BJ (cell line): ENCODE measurements around the gene SLC47A1. TPM values are rescaled to one million over a fixed set of nuclear protein-coding genes. Genes with fewer than 3 reads are reported as not detected.

Source experiments
- CTCF ChIA-PET: fragments of 350-600 bp; formaldehyde crosslinking; extraction: SDS; loops from one replicate; lab custom pipeline; 2021; ENCODE audit warnings: antibody characterized with exemption, inconsistent platforms; lab: Yijun Ruan, JAX
- POLR2A ChIA-PET: fragments of 300-600 bp; sonication (Branson Sonifier 250); formaldehyde crosslinking; extraction: SDS; loops from one replicate; lab custom pipeline; 2021; ENCODE audit warnings: antibody characterized with exemption; lab: Charles Lee
- DNase-seq: peaks from one replicate; pipeline ENCODE4 v3.0.0-alpha.2; 2011; ENCODE audit warnings: low read depth
- H3K27me3 ChIP-seq: 2 replicates; pipeline ENCODE4 v1.6.0; 2011; ENCODE audit warnings: low read length; ENCODE audit not compliant: control insufficient read depth, insufficient read depth
- H3K36me3 ChIP-seq: 2 replicates; pipeline ENCODE4 v1.5.1; 2011; ENCODE audit warnings: low read length; ENCODE audit not compliant: control insufficient read depth, insufficient read depth
- H3K4me3 ChIP-seq: 2 replicates; pipeline ENCODE4 v1.5.1; 2011; ENCODE audit warnings: low read depth, mild to moderate bottlenecking, control low read depth, low read length
- CTCF ChIP-seq: IDR thresholded peaks from 2 replicates; pipeline ENCODE4 v1.5.1; 2011; ENCODE audit warnings: low read depth, mild to moderate bottlenecking, control low read depth, inconsistent platforms, low read length, moderate library complexity; ENCODE audit not compliant: insufficient read depth
- polyA plus RNA-seq: library from polyadenylated mRNA; depleted of rRNA; stranded (reverse); fragments of >200 nt; gene quantifications from 2 replicates; pipeline ENCODE4 v1.2.3, GENCODE V29; 2011

The SLC47A1 gene
- polyA plus RNA-seq, 1 experiment = 0.22 TPM

GRCh38 chr17:19590912-19591551, 57.4 kb downstream of the SLC47A1 start:
- DNase-seq = no peak
- CTCF ChIA-PET = no interaction called here
- H3K4me3 ChIP-seq = no peak overlapping the region
- TF ChIP-seq CTCF = no peak
- H3K36me3 ChIP-seq = no peaks in the 10 kb centered on the region
- POLR2A ChIA-PET = no interaction called here
- no peaks in the 10 kb centered on the region; the same call in 1 of the 2 replicates for H3K27me3 ChIP-seq

DNA sequence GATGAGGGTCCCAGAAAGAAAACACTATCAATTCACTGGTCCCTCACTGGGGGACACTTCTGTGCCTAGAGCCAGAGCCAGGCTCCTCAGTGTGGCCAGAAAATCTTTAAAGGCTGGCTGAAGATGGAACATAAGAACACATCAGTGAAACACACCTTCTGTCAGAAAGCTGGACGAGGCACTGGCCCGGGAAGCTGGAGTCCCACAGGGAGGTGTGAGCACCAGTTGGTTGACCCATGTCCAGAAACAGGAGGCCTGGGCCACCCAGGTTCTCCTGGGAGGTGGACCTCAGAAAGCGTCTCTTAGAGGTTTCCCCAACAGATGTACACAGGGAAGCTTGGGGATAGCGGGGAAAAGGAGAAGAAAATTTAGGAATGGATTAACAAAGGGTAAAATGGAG, 58.7 kb downstream of the SLC47A1 start:
- TF ChIP-seq CTCF = no peak
- Histone ChIP-seq H3K27me3 (peaks cover 2% of the 10 kb centered on the region; the same call in 1 of the 2 replicates), H3K36me3 (no peaks in the 10 kb centered on the region), H3K4me3 (no peak overlapping the region)
- CTCF ChIA-PET = interaction anchor here (0.9 kb wide), 1 partner anchor 50 kb away, joined by 3 read pairs; no protein-coding TSS in a partner anchor
- POLR2A ChIA-PET = no interaction called here
- no peak for DNase-seq

GRCh38 chr17:19596869-19597268, 63.2 kb downstream of the SLC47A1 start:
- ChIA-PET POLR2A (no interaction called here), CTCF (no interaction called here)
- Histone ChIP-seq H3K27me3 (0 out of 2 replicates have a peak, but pooled peaks cover 2% of the 10 kb centered on the region), H3K36me3 (no peaks in the 10 kb centered on the region), H3K4me3 (no peak overlapping the region)
- no peak for DNase-seq
- TF ChIP-seq CTCF = no peak

DNA sequence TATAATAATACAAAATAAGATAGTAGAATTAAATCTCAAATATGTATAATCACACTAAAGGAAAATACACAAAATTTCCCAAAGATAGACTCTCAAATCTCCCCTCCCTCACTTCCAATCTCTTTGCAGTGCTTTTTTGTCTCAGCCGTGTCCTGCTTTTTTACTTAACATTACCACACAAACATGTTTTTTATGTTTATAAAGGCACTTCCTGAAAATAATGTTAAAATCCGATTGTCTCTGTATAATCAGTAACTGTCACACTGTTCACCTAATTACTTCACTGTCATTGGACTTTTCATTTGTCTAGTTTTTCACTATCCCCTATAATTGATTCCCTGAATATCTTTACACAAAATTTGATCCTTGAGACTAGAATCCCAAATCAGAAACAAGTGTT, 76.7 kb downstream of the SLC47A1 start:
- CTCF ChIA-PET = no interaction called here

GRCh38 chr17:19610879-19611278, 77.2 kb downstream of the SLC47A1 start:
- no peak overlapping the region for H3K4me3 ChIP-seq
- DNase-seq = no peak
- no peaks in the 10 kb centered on the region for H3K36me3 ChIP-seq
- TF ChIP-seq CTCF = no peak
- CTCF ChIA-PET = no interaction called here
- peaks cover 2% of the 10 kb centered on the region for H3K27me3 ChIP-seq
- POLR2A ChIA-PET = no interaction called here

More for the DNA sequence above, 76.7 kb downstream of the SLC47A1 start:
- Histone ChIP-seq H3K4me3 (no peak overlapping the region), H3K36me3 (no peaks in the 10 kb centered on the region), H3K27me3 (peaks cover 2% of the 10 kb centered on the region)
- no peak for DNase-seq
- no peak for TF ChIP-seq CTCF
- POLR2A ChIA-PET = no interaction called here
